Gastroesophageal sphincter (tissue), 4 donors: ENCODE results near the gene USF1. TPM values are rescaled to one million over a fixed set of nuclear protein-coding genes. Genes with fewer than 3 reads are reported as not detected.

Experiments
- ATAC-seq: fragments of 150-250 bp; one replicate; pipeline ENCODE4 v1.9.1; 2016; ENCODE audit warnings: mild to moderate bottlenecking, moderate library complexity
- H3K27ac ChIP-seq, 4 donors: fragments of 200-600 bp; sonication (generic) in 3 of 4; 1 replicate in 3 of 4; 2 replicates in 1 of 4; pipeline ENCODE4 v1.5.1; 2016 to 2019
- H3K27me3 ChIP-seq: fragments of 200-600 bp; sonication (generic); one replicate; pipeline ENCODE4 v1.5.1; 2019
- H3K36me3 ChIP-seq, 2 donors: fragments of 200-600 bp; sonication (generic); one replicate each; pipeline ENCODE4 v1.5.1; 2019; ENCODE audit warnings: control low read depth in 1 of 2
- H3K4me1 ChIP-seq, 3 donors: fragments of 200-600 bp; sonication (generic); 1 replicate in 2 of 3; 2 replicates in 1 of 3; pipeline ENCODE4 v1.5.1; 2016 to 2019; ENCODE audit warnings: control low read depth in 2 of 3
- H3K4me3 ChIP-seq, 2 donors: fragments of 200-600 bp; sonication (generic); one replicate each; pipeline ENCODE4 v1.5.1; 2019; ENCODE audit warnings: mild to moderate bottlenecking in 1 of 2, moderate library complexity in 1 of 2
- H3K9me3 ChIP-seq, 3 donors: fragments of 200-600 bp; sonication (generic); one replicate each; pipeline ENCODE4 v1.5.1; 2017 to 2019; ENCODE audit warnings: control low read depth in 2 of 3
- EP300 ChIP-seq: sonication (generic); formaldehyde crosslinking; IDR thresholded peaks from one replicate; pipeline ENCODE4 v1.6.1; 2017; ENCODE audit warnings: antibody characterized with exemption, mild to moderate bottlenecking
- POLR2A ChIP-seq, 2 donors: fragments of 450-650 bp; IDR thresholded peaks; one replicate each; pipeline ENCODE4 v1.6.1; 2017; ENCODE audit warnings: antibody characterized with exemption in 2 of 2, mild to moderate bottlenecking in 2 of 2, moderate library complexity in 1 of 2
- POLR2AphosphoS5 ChIP-seq: sonication (generic); formaldehyde crosslinking; IDR thresholded peaks from one replicate; pipeline ENCODE4 v1.6.1; 2017; ENCODE audit warnings: antibody characterized with exemption
- WGBS, 2 donors: methylation state at CpG; one replicate each; pipeline ENCODE4 v1.1.5; 2018; ENCODE audit warnings: low coverage in 1 of 2; 5-methylcytosine and 5-hydroxymethylcytosine counted together
- total RNA-seq, 4 donors: library from RNA; depleted of rRNA; stranded (reverse); fragments of >200 nt; gene quantifications; one replicate each; pipeline ENCODE4 v1.1.0, GENCODE V29; 2016
- TF ChIP-seq, protein P1 (sequence below), 4 experiments: fragments of 200-600 bp in 2 of 4; fragments of 450-650 bp in 2 of 4; sonication (generic) in 1 of 4; IDR thresholded peaks; one replicate each; pipeline ENCODE4 v1.5.1; 2017 to 2019; ENCODE audit warnings: antibody characterized with exemption in 4 of 4, mild to moderate bottlenecking in 2 of 4, moderate library complexity in 2 of 4

USF1 gene
- total RNA-seq, 4 donors from 2014 or later = 50.9 to 79.4 (median 60.5) TPM

DNA sequence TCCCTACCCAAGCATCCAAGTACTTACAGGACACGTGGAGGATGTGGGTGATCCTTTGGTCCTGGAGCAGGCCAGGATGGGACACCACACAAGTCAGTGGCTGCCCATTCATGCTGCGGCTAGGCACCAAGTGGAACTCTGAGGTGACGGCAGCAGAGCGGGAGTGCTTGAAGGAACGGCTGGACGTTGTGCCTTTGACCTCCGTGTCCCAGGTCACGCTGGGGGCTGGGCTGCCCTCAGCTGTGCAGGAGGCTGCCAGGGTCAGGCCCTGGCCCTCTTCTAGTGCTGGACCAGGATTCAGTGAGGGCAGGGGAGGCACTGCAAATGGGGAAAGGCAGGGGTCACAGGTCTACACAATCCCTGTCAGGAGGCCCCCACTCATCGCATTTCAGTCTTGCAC, 31.6 kb upstream of the USF1 start:
- Histone ChIP-seq H3K27me3 (peaks cover 21% of the 10 kb centered on the region), H3K36me3 (no peaks in the 10 kb centered on the region), H3K4me1 (no peaks in the 10 kb centered on the region), H3K4me3 (no peak overlapping the region), H3K27ac (no peak overlapping the region), H3K9me3 (no peaks in the 10 kb centered on the region)
- no peak for ATAC-seq
- TF ChIP-seq, protein P1, sequence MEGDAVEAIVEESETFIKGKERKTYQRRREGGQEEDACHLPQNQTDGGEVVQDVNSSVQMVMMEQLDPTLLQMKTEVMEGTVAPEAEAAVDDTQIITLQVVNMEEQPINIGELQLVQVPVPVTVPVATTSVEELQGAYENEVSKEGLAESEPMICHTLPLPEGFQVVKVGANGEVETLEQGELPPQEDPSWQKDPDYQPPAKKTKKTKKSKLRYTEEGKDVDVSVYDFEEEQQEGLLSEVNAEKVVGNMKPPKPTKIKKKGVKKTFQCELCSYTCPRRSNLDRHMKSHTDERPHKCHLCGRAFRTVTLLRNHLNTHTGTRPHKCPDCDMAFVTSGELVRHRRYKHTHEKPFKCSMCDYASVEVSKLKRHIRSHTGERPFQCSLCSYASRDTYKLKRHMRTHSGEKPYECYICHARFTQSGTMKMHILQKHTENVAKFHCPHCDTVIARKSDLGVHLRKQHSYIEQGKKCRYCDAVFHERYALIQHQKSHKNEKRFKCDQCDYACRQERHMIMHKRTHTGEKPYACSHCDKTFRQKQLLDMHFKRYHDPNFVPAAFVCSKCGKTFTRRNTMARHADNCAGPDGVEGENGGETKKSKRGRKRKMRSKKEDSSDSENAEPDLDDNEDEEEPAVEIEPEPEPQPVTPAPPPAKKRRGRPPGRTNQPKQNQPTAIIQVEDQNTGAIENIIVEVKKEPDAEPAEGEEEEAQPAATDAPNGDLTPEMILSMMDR (IDR thresholded peaks at IDR 0.05) = no peak
- TF ChIP-seq POLR2AphosphoS5 (no peak), EP300 (no peak), POLR2A (IDR thresholded peaks at IDR 0.05) (no peak)
- WGBS, 2 donors = 60 to 100% methylated on average over 1 to 2 of the region's 9 CpGs

DNA sequence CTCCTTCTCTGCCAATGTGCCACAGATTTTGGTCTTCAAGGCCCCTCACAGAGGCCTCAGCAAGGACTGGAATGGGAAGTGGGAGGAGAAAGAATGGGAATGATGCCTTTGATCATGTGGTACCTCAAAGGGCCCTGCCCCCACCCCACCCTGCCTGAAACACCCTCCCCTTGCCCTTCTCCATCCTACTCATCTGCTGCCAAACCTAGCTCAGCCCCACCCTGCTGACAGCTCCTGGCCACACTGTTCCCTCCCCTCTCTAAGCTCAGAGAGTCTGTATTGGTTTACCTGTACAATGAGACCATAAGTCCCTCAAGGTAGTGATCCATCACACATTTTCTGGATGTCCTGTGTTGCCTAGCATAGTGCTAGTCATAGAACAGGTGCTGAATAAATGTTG, 30.6 kb upstream of the USF1 start:
- Histone ChIP-seq H3K4me1 (no peaks in the 10 kb centered on the region), H3K27ac (no peak overlapping the region), H3K9me3 (no peaks in the 10 kb centered on the region), H3K36me3 (no peaks in the 10 kb centered on the region), H3K4me3 (no peak overlapping the region), H3K27me3 (peaks cover 21% of the 10 kb centered on the region)
- TF ChIP-seq POLR2A (IDR thresholded peaks at IDR 0.05) = no peak
- ATAC-seq = no peak

DNA sequence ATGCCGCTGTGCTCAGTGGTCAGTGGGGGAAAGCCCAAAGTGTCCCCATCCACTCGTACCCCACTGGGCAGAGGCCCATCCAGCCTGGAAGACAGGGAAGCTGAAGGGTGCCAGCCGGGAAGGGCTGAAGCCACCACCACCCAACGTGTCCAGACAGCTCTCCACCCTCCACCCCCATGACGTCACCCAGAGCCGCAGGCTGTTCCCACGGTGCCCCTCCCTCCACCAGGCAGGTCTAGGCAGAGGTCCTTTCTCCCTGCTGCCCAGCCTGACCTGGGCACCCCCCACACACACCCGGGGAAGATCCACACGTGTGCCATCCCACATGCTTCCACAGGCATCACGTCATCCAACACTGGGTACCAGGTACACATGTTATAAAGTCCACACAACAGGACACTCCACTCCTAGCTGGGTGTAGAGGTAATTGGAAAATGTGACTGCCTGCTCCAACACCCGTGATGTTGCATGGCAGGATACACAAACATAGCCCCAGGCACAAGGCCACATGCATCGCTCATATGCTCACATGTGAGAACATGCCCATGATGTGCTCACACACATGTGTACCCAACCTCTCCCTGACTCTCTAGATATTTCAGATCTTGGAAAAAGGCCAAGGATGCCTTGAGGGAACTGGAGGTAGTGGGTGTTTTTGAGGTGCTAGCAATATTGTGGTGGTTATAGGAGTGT, 29.0 kb upstream of the USF1 start:
- no peak for ATAC-seq

DNA sequence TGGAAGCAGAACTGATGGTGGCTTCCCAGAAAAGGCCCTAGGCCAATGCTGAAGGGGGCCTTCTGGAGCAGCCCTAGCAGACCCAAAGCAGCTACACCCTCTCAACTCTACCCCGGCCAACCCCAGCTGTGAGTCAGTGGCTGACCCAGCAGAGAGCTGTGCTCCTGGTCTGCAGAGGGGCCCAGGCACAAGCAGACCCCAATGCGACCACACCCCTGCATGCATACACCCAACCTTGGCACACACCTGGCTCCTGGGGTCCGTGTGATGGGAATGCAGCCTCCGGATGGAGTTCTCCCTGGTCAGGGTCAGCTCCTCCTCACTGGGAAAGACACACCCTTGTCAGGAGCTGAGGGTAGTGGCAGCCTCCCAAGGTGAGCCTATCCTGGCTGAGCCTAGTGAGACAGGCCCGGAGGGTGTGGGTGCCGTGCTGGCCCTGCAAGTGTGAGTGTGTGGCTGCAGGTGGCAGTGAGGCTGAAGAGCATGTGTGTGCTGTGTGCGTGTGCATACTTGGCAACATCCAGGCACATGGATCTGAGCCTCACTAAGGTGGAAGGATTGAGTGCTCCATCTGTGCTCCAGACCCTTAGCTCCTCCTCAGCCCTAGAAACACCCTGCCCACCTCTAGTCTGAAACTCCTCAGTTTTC, 27.8 kb upstream of the USF1 start:
- no peak overlapping the region for H3K27ac ChIP-seq
- no peaks in the 10 kb centered on the region for H3K4me1 ChIP-seq
- no CpG with 5 or more reads among the region's 7 CpGs for whole genome bisulfite sequencing, 2 donors
- TF ChIP-seq, protein P1 (IDR thresholded peaks at IDR 0.05) = no peak
- no peak for TF ChIP-seq EP300
- TF ChIP-seq POLR2AphosphoS5 = no peak
- TF ChIP-seq POLR2A (IDR thresholded peaks at IDR 0.05) = no peak
- H3K36me3 ChIP-seq = no peaks in the 10 kb centered on the region
- peaks cover 6% of the 10 kb centered on the region for H3K27me3 ChIP-seq
- ATAC-seq = no peak
- H3K9me3 ChIP-seq = no peaks in the 10 kb centered on the region
- H3K4me3 ChIP-seq = no peak overlapping the region

More for the DNA sequence above, 29.0 kb upstream of the USF1 start:
- 87% methylated on average over 4 of the region's 12 CpGs; no CpG with 5 or more reads in 1 of the 2 donors for whole genome bisulfite sequencing, 2 donors
- H3K36me3 ChIP-seq = no peaks in the 10 kb centered on the region
- TF ChIP-seq, protein P1 (IDR thresholded peaks at IDR 0.05) = no peak
- no peak for TF ChIP-seq POLR2AphosphoS5
- no peaks in the 10 kb centered on the region for H3K4me1 ChIP-seq
- peaks cover 18% of the 10 kb centered on the region for H3K27me3 ChIP-seq
- H3K9me3 ChIP-seq = no peaks in the 10 kb centered on the region
- H3K4me3 ChIP-seq = no peak overlapping the region
- H3K27ac ChIP-seq = no peak overlapping the region

DNA sequence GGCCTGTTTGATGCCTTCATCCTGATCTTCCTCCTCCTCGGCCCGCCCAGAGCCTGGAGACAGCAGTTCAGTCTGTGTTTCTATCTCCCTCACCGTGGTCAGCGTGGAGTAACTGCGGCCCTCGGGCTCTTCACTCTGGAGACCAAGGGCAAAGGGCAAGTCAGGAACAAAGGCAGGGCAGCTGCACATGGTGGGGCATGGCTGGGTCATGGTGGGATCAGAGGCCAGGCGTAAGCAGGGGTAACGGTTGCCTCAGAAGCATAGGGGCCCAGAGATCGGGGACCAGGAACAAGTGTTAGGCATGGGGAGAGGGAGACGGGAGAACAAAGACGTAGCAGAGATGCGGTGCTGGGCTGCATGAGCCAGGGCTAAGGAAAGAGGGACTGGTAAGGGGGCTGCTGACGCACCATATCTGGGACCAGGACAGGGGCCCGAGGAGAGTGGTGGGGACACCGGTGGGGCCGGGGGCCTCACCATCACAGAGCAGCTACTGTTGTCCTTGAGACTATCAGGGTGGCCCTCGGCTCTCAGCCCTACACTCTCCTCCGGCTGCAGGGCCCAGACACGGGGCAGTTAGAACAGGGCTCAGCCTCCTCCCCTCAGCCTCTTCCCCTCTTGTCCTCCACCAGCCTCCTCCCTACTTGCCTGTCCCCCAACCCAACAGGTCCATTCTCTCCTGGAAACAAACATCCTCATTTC, 27.1 kb upstream of the USF1 start:
- Histone ChIP-seq H3K9me3 (no peaks in the 10 kb centered on the region), H3K27ac (no peak overlapping the region), H3K4me1 (no peaks in the 10 kb centered on the region), H3K4me3 (no peak overlapping the region), H3K27me3 (peaks cover 4% of the 10 kb centered on the region), H3K36me3 (no peaks in the 10 kb centered on the region)
- no peak for ATAC-seq
- TF ChIP-seq EP300 (no peak), POLR2A (IDR thresholded peaks at IDR 0.05) (no peak), POLR2AphosphoS5 (no peak)
- TF ChIP-seq, protein P1 (IDR thresholded peaks at IDR 0.05) = no peak
- 69 to 87% methylated on average over 3 to 12 of the region's 19 CpGs for WGBS, 2 donors
